Activated B cell treated with CpG ODN at 0.5 μM for 24 hours (primary cell): ENCODE data around the gene MPEG1. TPM values are rescaled to one million over a fixed set of nuclear protein-coding genes. Genes with fewer than 3 reads are reported as not detected.

ENCODE experiments used
- ATAC-seq: fragments of 200-7000 bp; cut with Tn5 transposase; one replicate; pipeline ENCODE4 v1.10.0; 2021; ENCODE audit warnings: low read depth, mild to moderate bottlenecking, moderate library complexity
- CTCF ChIA-PET: fragments of 350-600 bp; sonication (Branson Sonifier 250); formaldehyde crosslinking; loops from one replicate; lab custom pipeline; 2021; ENCODE audit warnings: antibody characterized with exemption; lab: Charles Lee
- POLR2A ChIA-PET: fragments of 350-600 bp; sonication (Branson Sonifier 250); formaldehyde crosslinking; loops from one replicate; lab custom pipeline; 2021; ENCODE audit warnings: antibody characterized with exemption; lab: Charles Lee
- DNase-seq: peaks from one replicate; pipeline ENCODE4 v3.0.0; 2022
- H3K27ac Mint-ChIP-seq: one replicate; pipeline ENCODE4 v1.8.0; 2020; ENCODE audit warnings: mixed read lengths
- H3K27me3 Mint-ChIP-seq: one replicate; pipeline ENCODE4 v1.8.0; 2021; ENCODE audit warnings: mixed read lengths
- H3K36me3 Mint-ChIP-seq: one replicate; pipeline ENCODE4 v1.8.0; 2021; ENCODE audit warnings: low read depth, mixed read lengths
- H3K4me1 Mint-ChIP-seq: one replicate; pipeline ENCODE4 v1.8.0; 2021; ENCODE audit warnings: mixed read lengths
- H3K4me3 Mint-ChIP-seq: one replicate; pipeline ENCODE4 v1.8.0; 2020; ENCODE audit warnings: mild to moderate bottlenecking, mixed read lengths
- H3K9me3 Mint-ChIP-seq: one replicate; pipeline ENCODE4 v1.8.0; 2020; ENCODE audit warnings: mixed read lengths
- CTCF ChIP-seq: fragments of 200-600 bp; IDR thresholded peaks from one replicate; pipeline ENCODE4 v1.8.0; 2022; ENCODE audit warnings: antibody characterized with exemption, mild to moderate bottlenecking
- intact Hi-C: fragments of 100-400 bp; cut with micrococcal nuclease; formaldehyde crosslinking; loops from one replicate; pipeline ENCODE4 v1.15.1; 2024
- total RNA-seq: library from RNA; stranded (reverse); gene quantifications from 2 replicates; pipeline ENCODE4 v1.2.3, GENCODE V29; 2022

The MPEG1 gene
- total RNA-seq, 1 donor from 2014 or later: 154 TPM

DNA sequence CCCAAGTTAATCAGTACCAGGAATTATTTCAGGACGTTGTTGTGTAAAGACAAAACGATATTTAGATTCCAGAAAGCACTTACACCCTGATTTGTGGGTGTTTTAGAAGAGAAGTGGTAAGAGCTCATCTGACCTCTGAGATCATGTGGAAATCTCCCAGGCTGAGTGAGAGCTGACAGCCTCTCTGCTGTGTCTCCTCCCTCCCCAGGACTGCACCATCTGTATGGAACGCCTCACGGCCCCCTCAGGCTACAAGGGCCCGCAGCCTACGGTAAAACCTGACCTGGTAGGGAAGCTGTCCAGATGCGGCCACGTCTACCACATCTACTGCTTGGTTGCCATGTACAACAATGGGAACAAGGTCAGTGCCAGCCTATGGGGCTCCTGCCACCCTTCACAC is 20.8 kb downstream of the MPEG1 start:
- H3K27ac Mint-ChIP-seq: no peak overlapping the region
- ChIA-PET CTCF (interaction anchor here (1.3 kb wide), 1 partner anchor 16 kb away, joined by 4 read pairs; no protein-coding TSS in a partner anchor), POLR2A (no interaction called here)
- peaks cover 31% of the 10 kb centered on the region for H3K4me1 Mint-ChIP-seq
- peaks cover 95% of the 10 kb centered on the region for H3K36me3 Mint-ChIP-seq
- DNase-seq (no peak), ATAC-seq (no peak)
- intact Hi-C loops: no loop called here
- no peak for TF ChIP-seq CTCF
- H3K9me3 Mint-ChIP-seq: no peaks in the 10 kb centered on the region
- no peaks in the 10 kb centered on the region for H3K27me3 Mint-ChIP-seq
- no peak overlapping the region for H3K4me3 Mint-ChIP-seq

DNA sequence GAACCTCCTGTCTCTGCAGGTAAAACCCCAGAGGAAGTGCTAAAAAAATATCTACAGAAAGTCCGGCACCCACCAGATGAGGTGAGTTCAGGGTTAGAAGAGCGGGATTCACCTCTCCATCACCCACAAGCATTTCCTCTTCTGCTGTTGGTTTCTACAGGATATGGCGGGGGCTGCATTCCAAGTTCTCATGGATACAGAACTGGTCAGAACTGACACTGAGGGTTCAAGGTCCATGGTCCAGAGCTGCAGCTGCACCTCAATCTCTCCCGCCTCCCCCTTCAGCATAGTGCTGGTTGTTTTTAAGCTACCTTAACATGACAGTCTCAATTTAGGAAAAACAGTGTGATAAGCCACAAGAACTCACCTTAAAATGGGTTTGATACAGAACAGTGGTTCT is 21.6 kb downstream of the MPEG1 start:
- no peak overlapping the region for H3K4me3 Mint-ChIP-seq
- CTCF ChIA-PET: interaction anchor here (1.3 kb wide), 1 partner anchor 16 kb away, joined by 4 read pairs; no protein-coding TSS in a partner anchor
- peaks cover 95% of the 10 kb centered on the region for H3K36me3 Mint-ChIP-seq
- ATAC-seq (no peak), DNase-seq (no peak)
- no peaks in the 10 kb centered on the region for H3K9me3 Mint-ChIP-seq
- intact Hi-C loops: no loop called here
- H3K27ac Mint-ChIP-seq: no peak overlapping the region
- POLR2A ChIA-PET: no interaction called here
- no peak for TF ChIP-seq CTCF
- H3K27me3 Mint-ChIP-seq: no peaks in the 10 kb centered on the region
- H3K4me1 Mint-ChIP-seq: peaks cover 25% of the 10 kb centered on the region

GRCh38 chr11:59189986-59190385 is 22.7 kb downstream of the MPEG1 start:
- H3K9me3 Mint-ChIP-seq: no peaks in the 10 kb centered on the region
- no peaks in the 10 kb centered on the region for H3K27me3 Mint-ChIP-seq
- ChIA-PET CTCF (interaction anchor here (1.1 kb wide), 1 partner anchor 18 kb away, joined by 7 read pairs; the partner anchor contains the start of gene DTX4), POLR2A (no interaction called here)
- peaks cover 18% of the 10 kb centered on the region for H3K4me1 Mint-ChIP-seq
- no peak for ATAC-seq
- no peak overlapping the region for H3K27ac Mint-ChIP-seq
- DNase-seq: no peak
- intact Hi-C loops: no loop called here
- H3K36me3 Mint-ChIP-seq: peaks cover 89% of the 10 kb centered on the region
- no peak for TF ChIP-seq CTCF
- H3K4me3 Mint-ChIP-seq: no peak overlapping the region

DNA sequence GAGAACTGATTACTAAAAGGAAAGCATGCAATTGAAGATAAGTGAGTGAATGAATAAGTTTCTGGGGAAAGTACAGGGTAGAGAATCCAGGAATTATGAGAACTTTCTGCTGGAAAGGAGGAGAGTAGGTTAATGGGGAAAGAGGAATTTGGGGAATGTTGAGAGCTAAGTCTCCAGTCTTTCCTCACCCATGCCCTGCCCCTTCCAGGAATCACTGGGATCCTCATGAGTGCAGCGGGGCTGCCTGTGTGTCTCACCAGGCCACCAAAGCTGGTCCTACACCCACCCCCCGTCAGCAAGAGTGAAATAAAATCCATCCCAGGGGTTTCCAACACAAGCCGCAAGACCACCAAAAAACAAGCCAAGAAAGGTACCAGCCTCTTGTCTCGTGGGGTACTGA is 23.8 kb downstream of the MPEG1 start:
- no peak overlapping the region for H3K4me3 Mint-ChIP-seq
- H3K36me3 Mint-ChIP-seq: peaks cover 89% of the 10 kb centered on the region
- H3K27me3 Mint-ChIP-seq: no peaks in the 10 kb centered on the region
- H3K9me3 Mint-ChIP-seq: no peaks in the 10 kb centered on the region
- ChIA-PET POLR2A (interaction anchor here (1.1 kb wide), 1 partner anchor 17 kb away, joined by 3 read pairs; the partner anchor contains the start of gene DTX4), CTCF (interaction anchor here (1.7 kb wide), 1 partner anchor 33 kb away, joined by 4 read pairs; no protein-coding TSS in a partner anchor)
- intact Hi-C loops: no loop called here
- ATAC-seq (no peak), DNase-seq (no peak)
- TF ChIP-seq CTCF: no peak
- H3K4me1 Mint-ChIP-seq: peaks cover 20% of the 10 kb centered on the region
- no peak overlapping the region for H3K27ac Mint-ChIP-seq

GRCh38 chr11:59187587-59187986 is 25.1 kb downstream of the MPEG1 start:
- intact Hi-C loops: no loop called here
- no peak for DNase-seq
- ATAC-seq: no peak
- Mint-ChIP-seq H3K4me3 (no peak overlapping the region), H3K9me3 (no peaks in the 10 kb centered on the region), H3K27ac (no peak overlapping the region), H3K36me3 (peaks cover 89% of the 10 kb centered on the region), H3K4me1 (peaks cover 22% of the 10 kb centered on the region), H3K27me3 (no peaks in the 10 kb centered on the region)
- ChIA-PET POLR2A (interaction anchor here (0.6 to 1.1 kb wide), 3 partner anchors 15 to 537 kb away, joined by 3 read pairs; partner anchors contain the start of gene DTX4), CTCF (interaction anchor here (1.7 to 8.3 kb wide), 2 partner anchors 14 to 35 kb away, joined by 4 to 102 read pairs; partner anchors contain the start of gene DTX4)
- TF ChIP-seq CTCF: no peak
